HPDE6-E6E7 (cell line): ENCODE data around the gene PDE4B.
"Not testable (repeated sequence)": the region's sequence is repeated elsewhere in the genome, so short reads cannot be mapped to it uniquely, and the experiment has no call there.

Source experiments
- DNase-seq: peaks from one replicate; pipeline ENCODE4 v3.0.0; 2011; ENCODE audit warnings: missing footprints; ENCODE audit errors: extremely low spot score

The PDE4B gene

DNA sequence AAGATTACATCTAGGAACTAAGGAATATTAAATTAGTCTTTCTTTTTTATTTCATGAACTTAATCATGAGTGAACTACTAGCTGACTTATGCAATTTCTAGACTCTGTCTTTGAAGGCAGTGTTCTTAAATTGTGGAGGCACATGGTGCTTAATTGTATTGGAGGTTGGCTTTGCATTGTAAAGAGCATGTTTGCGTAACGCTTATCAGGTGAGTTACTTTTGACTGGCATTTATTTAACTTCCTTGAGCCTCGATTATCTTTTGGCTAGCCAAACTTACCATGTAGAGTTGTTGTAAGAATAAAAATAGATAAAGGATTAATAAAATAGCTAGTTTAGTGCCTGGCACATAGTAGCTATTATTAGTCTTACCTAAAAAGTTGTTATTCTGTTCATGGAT is 262.4 kb downstream of the PDE4B start:
- no peak for DNase-seq

DNA sequence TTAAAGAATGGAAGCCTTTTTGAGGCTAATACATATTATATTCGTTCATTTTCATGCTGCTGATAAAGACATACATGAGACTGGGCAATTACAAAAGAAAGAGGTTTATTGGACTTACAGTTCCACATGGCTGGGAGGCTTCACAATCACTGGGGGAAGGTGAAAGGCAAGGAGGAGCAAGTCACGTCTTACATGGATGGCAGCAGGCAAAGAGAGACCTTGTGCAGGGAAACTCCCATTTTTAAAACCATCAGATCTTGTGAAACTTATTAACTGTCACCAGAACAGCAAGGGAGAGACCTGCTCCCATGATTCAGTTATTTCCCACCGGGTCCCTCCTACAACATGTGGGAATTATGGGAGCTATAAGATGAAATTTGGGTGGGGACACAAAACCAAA is 264.8 kb downstream of the PDE4B start:
- DNase-seq = not testable (repeated sequence)

DNA sequence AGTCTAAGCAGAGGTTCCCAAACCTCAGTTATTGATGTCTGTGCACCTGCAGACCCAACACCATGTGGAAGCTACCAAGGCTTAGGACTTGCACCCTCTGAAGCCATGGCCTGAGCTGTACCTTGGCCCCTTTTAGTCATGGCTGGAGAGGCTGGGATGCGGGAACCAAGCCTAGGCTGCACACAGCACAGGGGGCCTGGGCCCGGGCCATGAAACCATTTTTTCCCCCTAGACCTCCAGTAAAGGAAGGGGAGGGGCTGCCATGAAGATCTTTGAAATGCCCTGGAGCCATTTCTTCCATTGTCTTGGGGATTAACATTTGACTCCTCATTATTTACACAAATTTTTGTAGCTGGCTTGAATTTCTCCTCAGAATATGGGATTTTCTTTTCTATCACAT is 265.9 kb downstream of the PDE4B start:
- no peak for DNase-seq

DNA sequence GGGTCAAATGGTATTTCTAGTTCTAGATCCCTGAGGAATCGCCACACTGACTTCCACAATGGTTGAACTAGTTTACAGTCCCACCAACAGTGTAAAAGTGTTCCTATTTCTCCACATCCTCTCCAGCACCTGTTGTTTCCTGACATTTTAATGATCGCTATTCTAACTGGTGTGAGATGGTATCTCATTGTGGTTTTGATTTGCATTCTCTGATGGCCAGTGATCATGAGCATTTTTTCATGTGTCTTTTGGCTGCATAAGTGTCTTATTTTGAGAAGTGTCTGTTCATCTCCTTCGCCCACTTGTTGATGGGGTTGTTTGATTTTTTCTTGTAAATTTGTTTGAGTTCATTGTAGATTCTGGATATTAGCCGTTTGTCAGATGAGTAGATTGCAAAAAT is 274.5 kb downstream of the PDE4B start:
- DNase-seq = not testable (repeated sequence)

DNA sequence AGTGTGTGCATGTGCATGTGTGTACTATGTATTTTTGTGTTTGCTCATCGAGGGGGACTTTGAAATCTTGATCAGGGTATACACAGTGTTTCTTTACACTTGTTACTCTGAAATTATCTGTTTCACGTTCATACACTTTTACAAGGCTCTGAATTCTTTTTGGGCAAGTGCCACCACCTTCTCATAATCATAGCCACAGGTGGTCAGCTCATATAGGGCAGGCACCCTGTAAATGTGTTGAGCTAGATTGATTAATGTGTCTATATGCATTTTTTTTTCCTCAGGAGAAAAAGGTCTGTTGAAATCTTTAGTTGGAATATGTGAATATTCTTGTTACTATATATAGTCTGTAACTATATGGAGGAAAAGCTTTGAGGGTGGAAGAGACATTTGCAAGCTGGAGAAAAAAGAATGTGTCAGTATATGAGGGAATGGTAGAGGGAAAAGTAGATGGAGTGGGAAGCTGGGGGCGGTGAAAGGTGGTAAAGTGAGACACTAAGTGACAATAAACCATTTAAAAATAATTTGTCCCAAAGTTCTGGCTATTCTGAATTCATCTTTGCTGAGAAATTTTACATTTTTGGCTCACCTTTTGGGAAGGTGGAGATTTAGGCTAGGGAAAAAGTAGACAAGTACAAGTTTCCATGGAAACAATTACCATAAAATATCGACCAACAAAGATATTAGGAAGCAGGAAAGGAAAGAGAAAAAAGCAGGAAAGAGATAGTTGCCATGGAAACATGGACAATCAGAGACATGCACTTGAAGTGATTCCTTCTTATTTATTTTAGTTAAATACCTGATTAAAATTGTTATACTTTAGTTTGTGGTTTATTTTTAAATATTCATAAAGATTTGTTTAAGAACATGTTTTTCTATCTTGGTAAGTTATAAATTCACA is 277.5 kb downstream of the PDE4B start:
- DNase-seq = no peak

DNA sequence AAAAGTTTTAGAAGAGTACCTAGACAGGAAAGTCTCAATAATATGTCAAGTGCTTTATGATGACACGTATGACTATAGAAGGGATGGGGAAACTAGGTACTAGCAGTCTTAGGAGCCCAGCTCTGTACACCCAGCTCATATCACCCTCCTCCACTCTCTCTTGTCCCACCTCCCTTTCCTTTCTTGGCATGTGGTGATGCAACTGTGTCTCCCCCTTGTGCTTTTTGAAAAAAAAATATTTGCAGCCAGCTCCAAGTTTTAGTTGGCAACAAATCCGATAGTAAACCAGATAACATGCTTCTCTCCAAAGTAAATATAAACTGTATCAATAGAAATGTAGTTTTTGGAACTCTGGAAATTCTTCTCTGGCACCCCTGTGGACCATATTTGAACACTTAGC is 280.7 kb downstream of the PDE4B start:
- DNase-seq = no peak

DNA sequence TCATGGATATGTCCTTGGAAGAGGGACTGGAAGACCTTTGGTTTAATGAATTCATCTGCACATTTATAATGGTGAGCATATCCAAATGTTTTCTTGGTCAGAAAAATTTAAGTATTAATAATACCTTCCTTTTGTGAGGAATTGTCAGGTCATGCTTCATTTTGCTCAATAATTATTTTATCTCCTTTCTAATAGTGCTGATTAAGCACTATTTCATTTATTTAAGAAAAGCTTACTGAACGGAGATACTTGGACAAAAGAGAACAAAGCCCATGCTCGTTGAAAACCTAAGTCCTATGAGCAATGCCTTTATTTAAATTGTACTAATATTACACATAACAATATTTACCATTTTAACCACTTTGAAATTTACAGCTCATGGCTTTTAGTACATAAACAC is 281.5 kb downstream of the PDE4B start:
- DNase-seq = no peak

DNA sequence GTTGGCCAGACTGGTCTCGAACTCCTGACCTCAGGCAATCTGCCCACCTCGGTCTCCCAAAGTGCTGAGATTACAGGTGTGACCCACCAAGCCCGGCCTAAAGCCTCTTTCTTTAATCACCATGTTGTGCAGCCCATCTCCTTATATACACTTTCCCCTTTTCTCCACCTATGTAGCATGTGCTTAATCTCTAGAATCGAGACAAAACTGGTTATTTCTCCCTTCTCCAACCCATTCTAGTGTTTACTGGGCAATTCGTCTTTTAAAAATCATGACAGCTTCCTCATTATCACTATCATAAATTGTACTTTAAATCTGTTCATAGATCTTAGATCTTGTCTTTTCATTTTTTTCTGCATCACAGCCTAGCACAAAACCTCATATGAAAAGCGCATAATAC is 285.7 kb downstream of the PDE4B start:
- DNase-seq = no peak

DNA sequence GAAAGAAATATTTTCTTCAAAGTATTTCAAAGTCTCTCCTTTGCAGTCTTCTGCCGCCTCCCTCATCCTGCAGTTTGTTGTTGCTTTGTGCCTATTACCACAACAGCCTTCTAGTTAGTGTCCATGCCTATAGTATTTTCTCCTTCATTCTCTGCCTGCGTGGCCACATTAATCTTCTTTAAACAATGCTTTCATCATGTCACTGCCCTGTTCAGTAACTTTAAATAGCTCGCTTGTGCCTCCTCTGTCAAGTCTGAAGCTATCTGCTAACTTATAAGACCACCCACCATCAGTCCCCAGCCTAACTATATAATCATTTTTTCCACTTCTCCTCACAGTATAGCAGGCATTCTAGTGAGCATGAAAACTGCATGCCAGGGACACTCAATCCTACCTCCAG is 290.3 kb downstream of the PDE4B start:
- DNase-seq = no peak

DNA sequence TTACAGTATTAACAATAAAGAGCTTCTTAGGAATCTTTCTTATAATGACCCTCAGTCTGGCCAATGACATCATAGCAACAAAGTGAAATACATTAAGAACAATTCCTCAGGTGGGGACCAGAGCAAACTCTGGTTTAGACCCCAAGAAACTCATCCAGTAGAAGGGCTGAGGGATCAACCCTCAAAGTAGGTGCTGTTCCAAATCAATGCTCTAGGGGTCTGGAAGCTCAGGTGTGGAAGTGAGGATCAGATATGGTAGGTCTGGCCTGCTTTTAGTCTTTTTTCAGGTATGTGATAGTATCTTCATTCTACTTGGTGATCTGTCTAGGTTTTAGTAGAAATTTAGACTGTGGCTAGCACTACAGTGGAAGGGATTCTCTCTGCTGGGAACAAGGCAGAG is 291.7 kb downstream of the PDE4B start:
- no peak for DNase-seq

DNA sequence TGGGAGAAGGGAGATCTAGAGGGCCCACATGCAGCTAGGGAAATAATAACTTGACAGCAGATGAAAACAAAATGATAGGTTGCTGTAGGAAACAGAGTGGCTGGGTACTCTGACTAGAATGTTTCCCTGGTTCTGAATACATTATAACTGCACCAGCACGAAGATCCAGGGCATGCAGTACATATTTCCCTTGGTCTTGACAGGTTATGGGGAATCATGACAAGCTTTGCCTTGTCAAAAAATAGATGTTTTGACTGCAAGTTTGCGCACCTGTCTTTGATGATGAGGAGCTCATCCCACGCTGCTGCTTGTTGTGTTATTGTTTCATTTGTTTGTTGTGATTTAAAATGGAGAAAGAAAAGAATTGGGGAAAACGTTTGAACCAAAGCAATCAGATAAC is 292.9 kb downstream of the PDE4B start:
- no peak for DNase-seq

DNA sequence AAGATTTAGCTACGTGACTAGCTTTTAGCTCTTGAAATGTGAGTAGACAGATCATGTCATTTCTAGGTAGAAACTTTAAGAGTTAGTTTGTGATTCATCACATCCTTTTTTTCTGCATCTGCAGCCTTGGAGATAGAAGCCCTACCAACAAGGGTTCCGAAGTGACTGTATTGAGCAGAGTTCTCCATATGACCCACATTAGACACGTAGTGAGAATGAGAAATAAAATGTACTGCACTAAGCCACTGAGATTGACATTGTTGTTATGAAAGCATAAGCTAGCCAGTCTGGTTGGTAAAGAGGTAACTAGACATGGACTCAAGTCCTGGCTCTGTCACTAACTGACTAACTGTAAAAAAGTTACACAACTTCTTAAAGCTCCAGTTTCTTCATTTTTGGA is 296.1 kb downstream of the PDE4B start:
- no peak for DNase-seq

DNA sequence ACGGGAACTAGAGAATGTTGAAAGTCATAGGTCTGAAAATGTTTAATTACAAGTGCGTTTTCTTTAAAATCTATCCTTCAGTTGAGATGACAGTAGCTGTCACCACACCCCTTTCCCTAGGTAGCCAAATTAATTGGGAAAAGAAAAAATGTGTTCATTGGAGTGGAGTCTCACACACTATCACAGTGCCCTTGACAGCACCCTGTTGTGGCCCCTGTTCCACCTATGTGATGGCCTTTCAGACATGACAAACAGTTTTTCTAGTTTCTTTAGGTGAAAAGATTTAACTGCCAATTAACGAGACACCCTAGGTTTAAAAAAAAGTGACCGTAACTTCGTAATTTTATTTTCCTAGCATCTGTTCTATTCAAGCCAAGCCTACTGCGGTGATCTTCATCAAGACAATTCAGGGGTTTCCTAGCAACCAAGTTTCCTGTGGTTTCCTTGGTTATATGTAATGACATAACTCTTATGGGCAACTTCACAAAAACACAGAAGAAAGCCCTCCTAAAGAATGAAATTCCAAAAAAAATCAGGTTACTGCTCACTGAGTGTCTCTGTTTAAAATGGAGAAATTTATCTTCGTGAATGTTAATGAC is 298.3 kb downstream of the PDE4B start:
- no peak for DNase-seq

DNA sequence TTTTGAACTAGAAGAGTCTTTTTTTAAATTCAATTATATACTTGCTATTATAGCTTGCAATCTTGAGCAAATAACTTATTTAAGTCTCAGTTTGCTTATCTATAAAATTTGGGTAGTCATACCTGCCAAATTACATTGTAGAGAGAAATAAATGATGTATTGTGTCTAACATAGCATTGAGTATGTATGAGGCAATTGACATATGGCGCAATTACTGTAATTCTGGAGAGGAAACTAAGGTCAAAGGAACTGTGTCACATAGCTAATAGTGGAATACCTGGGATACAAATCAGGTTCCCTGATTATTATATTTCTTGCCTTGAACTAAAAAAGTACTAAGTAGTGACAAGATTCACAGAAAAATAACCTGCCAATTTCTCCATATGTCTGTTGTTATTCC is 302.5 kb downstream of the PDE4B start:
- no peak for DNase-seq

DNA sequence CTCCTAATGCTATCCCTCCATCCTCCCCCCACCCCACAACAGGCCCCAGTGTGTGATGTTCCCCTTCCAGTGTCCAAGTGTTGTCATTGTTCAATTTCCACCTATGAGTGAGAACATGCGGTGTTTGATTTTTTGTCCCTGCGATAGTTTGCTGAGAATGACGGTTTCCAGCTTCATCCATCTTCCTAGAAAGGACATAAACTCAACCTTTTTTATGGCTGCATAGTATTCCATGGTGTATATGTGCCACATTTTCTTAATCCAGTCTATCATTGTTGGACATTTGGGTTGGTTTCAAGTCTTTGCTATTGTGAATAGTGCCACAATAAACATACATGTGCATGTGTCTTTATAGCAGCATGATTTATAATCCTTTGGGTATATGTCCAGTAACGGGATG is 308.3 kb downstream of the PDE4B start:
- not testable (repeated sequence) for DNase-seq

DNA sequence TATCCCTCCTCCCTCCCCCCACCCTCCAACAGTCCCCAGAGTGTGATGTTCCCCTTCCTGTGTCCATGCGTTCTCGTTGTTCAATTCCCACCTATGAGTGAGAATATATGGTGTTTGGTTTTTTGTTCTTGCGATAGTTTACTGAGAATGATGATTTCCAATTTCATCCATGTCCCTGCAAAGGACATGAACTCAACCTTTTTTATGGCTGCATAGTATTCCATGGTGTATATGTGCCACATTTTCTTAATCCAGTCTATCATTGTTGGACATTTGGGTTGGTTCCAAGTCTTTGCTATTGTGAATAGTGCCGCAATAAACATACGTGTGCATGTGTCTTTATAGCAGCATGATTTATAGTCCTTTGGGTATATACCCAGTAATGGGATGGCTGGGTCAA is 311.4 kb downstream of the PDE4B start:
- DNase-seq = not testable (repeated sequence)

DNA sequence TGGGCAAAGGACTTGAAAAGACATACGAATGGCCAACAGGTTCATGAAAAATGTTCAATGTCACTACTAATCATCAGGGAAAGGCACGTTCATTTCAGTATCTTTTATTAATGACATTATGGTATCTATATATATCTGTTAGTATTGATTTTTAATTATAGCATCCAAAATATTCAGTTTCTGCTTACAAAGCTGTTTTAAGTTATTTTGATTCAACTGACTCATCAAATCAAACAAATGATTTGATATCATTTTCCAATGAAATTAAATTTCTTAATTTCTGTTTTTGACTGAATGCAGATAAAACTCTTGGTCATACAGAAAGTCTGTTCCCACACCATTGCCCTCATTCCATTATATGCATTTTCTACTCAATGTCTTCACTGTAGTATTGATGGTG is 315.9 kb downstream of the PDE4B start:
- no peak for DNase-seq

DNA sequence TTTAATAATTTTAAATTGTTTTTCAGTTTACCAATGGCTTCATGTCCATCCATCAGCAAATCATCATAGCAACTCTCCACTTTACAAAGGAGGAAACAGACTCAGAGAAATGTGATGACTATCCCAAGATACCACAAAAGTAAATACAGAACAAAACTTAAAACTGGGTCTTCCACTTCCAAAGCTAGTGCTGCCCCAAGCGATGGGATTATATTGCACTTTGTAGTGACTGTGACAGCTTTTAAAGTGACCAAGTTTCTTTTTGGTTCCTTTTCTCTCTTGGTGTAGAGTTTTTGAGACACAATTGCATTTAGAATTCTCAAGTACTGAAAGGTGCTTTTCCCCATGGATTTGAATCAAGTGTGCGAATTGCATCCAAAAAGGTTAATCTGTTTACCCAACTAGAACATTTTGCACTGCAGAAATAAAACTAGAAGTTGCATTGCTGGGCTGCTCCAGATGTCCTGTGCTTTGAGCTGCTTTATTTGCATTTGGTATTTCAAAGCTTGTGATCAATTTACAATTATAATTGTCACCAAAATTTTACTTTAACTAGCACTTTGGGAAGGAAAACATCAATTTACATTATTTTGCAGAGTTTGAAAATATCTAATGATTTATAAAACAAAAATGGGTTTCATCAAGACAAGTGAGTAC is 320.2 kb downstream of the PDE4B start:
- DNase-seq = no peak

DNA sequence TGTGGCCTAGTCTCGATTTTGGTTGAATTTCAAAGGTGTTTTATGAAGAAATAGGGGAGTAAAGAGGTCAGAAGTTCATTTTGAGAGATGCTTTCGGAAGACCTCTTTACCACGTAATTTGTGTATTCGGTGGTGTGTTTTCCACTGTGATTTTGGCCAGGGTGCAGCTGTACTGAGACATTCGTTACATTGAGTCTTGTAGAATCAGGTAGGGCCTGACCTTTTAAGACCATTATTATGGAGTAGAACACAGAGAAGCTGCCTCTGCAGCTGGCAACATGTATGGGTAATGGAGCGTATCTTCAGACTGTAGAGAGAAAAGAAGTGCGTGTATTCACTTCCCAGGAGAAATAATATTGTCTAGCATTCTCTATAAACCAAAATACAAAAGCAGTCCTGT is 326.5 kb downstream of the PDE4B start:
- DNase-seq = no peak

DNA sequence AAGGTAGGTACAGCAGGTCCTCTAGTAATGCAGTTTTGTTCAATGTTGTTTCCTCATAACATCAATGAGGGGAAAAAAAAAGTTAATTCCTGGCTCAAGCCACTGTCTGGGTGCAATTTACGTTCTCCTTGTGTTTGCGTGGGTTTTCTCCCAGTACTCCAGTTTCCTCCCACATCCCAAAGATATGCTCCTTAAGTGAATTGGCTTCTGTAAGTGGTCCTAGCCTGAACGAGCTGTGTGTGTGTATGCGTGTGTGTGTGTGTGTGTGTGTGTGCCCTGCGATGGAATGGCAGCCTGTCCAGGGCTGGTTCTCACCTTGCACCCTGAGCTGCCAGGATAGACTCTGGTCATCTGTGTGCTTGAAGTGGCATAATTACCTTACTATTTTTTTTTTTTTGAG is 332.0 kb downstream of the PDE4B start:
- DNase-seq = no peak

DNA sequence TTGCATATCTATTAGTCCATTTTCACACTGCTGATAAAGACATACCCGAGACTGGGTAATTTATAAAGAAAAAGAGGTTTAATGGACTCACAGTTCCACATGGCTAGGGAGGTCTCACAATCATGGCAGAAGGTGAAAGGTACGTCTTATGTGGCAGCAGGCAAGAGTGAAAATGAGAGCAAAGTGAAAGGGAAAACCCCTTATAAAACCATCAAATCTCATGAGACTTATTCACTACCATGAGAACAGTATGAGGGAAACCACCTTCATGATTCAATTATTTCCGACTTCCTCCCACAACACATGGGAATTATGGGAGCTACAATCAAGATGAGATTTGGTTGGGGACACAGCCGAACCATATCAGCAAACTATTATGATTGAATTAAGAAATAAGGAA is 335.9 kb downstream of the PDE4B start:
- not testable (repeated sequence) for DNase-seq

DNA sequence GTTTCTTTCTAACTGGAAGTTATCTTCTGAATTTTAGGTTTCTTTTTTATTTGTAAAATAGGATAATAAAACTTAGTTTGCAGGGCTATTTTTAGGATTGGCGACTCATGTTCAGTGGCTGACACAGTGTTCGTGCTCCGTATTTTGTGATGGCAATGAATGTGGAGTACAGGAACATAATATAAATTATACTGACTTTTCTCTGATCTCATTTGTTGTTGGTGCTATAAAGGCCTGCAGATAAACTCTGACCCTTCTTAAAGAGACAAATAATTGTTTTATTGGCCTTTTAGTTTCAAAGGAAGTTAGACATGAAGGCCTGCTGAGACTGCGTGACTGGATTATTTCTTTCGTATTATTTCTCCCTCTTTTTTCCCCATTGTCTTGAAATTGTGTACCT is 339.6 kb downstream of the PDE4B start:
- DNase-seq = no peak

DNA sequence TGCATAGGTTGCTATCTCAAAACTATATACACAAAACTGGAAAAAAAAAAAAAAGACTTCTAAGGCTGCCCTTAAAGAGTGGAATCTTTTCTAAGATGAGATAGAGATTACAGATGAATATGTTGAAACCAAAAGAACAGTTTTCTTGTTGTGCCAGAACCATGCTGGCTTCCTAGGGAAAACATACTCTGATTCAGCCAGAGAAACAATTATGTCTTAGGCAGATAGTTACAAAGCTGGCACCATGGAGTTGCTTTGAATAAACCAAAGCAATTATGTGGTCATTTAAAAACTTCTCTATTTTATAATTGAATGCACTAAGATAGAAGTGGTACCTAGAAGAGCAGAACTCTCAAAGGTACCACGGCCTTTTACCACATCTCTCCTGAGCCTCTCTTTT is 341.3 kb downstream of the PDE4B start:
- no peak for DNase-seq
